DMS153 (cell line): Measurements from ENCODE around the gene TMEM231.
A peak's percentile ranks its signal among the peaks of the same experiment; 100 is the strongest.
"Not testable (repeated sequence)": the region's sequence is repeated elsewhere in the genome, so short reads cannot be mapped to it uniquely, and the experiment has no call there.

ENCODE experiments used
- DNase-seq: peaks from one replicate; lab custom pipeline; 2025; lab: John Stamatoyannopoulos, UW

TMEM231 gene

DNA sequence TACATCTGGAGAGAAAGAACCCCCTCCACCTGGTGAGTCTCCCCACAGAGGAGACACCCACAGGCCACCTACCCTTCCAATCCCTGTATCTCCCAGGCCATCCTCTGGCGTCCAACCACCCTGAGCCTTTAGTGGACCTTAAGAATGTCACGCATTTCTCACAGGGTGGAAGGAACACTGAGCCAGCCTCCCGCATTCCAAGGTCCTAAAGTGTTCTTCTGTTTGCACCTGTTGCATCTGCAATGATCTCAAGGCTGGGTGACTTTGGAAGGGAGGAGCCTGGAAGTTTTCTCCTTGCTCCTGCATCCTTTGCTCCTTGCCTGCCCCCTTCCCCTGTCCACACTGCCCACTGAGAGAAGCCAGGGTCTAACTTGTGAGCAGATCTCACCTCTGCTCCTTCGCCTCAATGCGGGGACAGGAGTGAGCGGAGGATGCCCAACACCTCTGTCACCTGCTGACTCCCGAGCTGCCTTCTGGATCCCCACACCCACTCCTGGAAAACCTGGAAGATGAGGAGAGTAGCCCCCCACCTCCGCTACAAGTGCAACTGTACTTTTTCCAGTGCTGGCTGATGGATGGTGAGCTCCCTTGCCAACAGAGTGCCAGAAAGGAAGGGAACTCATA, 23.8 kb downstream of the TMEM231 start:
- no peak for DNase-seq

GRCh38 chr16:75529959-75530358, 26.1 kb downstream of the TMEM231 start:
- DNase-seq, result no peak

- no peak for DNase-seq
These were observed 26.8 kb downstream of the TMEM231 start for GRCh38 chr16:75529056-75529905.

DNA sequence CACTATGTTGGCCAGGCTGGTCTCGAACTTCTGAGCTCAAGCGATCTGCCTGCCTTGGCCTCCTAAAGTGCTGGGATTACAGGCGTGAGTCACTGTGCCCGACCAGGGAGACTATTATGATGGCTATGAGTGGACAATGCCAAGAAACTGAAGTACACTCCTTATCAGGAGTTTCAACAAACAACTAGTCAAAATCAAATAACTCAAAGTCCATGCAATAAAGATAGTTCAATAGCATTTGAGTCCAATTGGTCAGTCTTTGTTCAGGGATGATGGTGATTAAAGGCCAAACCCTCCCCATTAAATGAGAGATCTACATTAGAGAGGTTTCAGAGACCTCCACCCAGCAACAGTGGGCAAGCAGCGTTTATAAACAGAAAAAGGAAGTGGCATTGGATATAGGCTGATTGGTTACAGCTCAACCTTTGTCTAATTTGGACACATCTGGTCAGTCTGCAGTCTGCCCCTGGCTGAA, 28.2 kb downstream of the TMEM231 start:
- no peak for DNase-seq

DNA sequence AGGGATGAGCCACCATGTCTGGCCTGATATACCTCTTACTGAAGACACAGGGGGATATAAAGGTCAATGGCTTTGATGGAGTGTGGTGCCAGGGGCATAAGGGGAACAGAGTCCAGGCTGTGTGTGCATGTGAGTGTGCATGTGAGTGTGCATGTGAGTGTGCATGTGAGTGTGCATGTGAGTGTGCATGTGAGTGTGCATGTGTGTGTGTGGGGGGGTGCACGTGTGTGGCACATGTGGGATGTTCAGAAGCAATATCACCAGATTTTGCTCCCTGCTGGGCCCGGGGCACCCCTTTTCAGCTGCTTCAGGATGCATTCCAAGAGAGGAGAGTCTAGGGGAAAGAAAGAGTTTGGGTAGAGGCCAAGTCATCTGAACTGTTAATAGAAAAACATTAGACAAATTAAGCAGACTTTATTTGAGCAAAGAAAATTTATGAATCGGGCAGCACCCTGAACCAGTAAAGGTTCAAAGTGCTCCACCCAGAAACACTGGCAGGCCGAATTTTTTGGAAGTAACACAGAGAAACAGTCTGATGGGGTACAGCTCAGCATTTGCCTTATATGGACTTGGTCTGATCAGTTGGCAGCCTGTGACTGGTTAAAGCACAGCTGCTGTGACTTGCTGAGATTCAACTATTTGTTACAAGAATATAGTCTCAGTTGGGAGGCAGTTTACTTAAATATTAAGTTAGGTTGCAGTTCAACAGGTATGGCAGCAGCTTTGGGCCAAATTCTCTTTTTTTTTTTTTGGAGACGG, 29.8 kb downstream of the TMEM231 start:
- no peak for DNase-seq

- DNase-seq, result no peak
These were observed 36.9 kb downstream of the TMEM231 start for GRCh38 chr16:75519175-75519574.

DNA sequence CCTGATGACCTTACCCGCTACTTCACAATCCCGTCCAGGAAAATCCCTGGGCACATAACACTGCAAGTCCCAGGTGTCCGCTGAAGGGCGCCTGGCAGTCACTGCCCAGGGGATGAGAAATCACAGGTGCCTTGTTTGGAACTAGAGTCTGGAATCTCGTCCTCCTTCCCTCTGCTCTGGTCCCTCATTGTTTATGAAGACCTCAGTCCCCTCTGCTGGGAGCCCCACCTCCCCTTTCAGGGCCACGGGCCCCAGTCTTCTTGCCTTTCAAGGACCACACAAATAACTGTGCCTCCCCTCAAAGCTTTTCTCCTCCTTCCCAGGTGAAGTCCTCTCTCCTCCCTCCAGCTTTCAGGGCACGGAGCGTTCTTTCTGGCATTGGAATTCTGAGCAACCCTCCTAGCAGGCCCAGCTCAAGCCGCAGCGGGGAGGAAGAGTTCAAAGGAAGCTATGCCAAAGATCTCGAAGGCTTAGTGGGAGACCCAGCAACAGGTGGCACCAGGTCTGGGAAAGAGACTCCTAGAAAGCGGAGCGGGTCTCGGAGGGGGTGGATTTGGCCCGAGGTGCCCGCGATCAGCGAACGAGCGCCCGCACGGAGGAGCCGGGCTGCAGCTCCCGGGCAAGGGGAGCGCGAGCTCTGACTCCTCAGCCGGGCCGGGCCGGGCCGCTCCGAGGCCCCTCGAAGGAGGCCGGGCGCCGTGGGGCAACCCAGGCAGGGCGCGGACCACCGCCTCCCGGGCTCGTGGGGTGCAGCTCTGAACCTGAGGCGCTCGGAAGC, 39.7 kb downstream of the TMEM231 start:
- DNase-seq, result not testable (repeated sequence)

DNA sequence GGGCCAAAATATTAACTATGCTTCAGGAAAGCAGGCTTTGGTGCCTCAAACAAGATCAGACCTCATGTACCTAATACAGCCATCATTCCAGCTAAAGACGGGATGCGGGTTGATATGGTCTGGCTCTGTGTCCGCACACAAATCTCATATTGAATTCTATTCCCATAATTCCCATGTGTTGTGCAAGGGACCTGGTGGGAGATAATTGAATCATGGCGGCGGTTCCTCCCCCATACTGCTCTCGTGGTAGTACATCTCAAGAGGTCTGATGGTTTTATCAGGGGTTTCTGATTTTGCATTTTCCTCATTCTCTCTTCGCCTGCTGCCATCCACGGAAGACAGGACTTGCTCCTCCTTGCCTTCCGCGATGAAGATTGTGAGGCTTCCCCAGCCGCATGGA, 41.8 kb downstream of the TMEM231 start:
- DNase-seq, result no peak

GRCh38 chr16:75506574-75506973, 49.5 kb downstream of the TMEM231 start:
- peak; percentile 14 for DNase-seq

- DNase-seq, result no peak
These were observed 49.9 kb downstream of the TMEM231 start for GRCh38 chr16:75506107-75506506.

DNA sequence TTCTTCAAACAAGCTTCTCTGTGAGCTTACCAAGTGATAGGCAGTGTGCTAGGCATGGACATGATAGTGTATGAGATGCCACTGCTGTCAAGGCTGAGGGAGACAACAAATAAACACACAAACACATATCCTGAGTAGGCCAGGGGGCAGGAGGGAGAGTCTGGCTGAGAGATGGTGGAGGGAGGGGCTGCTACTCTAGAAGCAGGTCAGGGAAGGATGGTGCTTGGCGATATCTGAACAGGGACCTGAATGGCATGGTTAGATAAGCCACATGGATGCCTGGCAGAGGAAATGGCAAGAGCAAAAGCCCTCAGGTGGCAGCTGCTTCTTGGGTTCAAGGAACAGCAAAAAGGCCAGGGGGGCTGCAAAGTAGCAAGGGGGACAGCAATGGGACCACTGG, 52.3 kb downstream of the TMEM231 start:
- DNase-seq, result no peak

DNA sequence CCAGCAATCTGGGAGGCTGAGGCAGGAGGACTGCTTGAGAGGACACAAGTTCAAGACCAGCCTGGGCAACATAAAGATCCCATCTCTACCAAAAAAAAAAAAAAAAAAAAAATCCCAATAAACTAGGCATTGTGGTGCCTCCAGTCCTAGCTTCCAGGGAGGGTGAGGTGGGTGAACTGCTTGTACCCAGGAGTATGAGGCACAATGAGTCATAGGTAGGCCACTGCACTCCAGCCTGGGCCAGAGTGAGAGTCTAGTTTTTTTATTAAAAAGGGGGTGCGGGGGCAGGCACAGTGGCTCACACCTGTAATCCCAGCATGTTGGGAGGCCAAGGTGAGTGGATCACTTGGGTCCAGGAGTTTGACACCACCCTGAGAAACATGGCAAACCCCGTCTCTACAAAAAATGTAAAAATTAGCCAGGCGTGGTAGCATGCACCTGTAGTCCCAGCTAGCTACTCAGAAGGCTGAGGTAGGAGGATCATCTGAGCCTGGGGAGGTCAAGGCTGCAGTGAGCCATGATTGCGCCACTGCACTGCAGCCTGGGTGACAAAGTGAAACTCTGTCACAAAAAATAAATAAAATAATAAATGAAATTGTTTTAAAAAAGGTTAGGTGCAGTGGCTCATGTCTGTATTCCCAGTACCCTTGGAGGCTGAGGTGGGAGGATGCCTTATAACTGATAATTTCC, 53.0 kb downstream of the TMEM231 start:
- no peak for DNase-seq

GRCh38 chr16:75501820-75502219, 54.2 kb downstream of the TMEM231 start:
- DNase-seq, result not testable (repeated sequence)

DNA sequence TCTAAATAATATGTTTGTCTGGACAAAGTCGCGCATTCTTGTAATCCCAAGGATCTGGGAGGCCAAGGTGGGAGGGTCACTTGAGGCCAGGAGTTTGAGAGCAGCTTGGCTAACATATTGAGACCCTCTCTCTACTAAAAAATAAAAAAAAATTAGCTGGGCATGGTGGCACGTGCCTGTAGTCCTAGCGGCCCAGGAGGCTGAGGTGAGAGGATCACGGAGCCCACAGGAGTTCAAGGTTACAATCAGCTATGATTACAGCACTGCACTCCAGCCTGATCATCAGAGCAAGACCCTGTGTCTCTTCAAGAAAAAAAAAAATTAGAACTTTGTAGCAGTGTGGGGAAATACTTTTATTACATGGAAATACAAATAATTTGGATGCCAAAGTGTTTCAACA, 54.7 kb downstream of the TMEM231 start:
- no peak for DNase-seq

DNA sequence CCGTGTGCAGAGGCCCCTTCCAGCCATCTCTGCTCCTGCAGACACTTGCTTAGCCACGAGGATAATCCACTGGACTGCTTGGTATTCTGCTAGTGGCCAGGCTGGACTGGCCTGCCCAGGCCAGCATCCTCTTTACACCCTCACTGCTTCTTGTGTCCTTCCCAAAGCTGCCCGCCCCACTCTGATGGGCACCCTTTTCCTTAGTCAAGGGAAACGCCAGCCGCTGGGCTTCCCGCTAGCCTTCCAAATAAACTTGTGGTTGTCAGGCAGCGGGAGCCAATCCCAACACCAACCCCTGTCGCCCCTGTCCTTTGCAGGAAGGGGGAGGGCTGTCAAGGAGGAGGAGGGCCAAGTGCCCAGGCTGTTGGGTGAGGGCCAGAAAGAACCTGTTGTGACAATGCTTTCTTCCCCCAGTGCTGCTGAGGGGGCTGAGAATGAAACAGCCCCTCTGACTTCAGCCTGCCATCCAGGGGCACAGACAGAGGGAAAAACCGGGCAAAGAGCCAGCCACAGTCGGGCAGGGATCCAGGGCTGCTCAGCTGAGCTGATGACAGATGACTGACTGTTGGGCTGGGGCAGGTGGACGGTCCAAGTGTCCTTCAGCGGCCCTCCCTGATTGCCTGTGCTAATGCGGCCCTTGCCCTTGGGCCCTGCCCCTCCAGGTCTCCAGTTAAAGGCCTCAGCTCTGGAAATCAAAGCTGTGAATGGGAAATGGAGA, 57.3 kb downstream of the TMEM231 start:
- peak; percentile 11 for DNase-seq

GRCh38 chr16:75497558-75497957, 58.5 kb downstream of the TMEM231 start:
- DNase-seq, result no peak

DNA sequence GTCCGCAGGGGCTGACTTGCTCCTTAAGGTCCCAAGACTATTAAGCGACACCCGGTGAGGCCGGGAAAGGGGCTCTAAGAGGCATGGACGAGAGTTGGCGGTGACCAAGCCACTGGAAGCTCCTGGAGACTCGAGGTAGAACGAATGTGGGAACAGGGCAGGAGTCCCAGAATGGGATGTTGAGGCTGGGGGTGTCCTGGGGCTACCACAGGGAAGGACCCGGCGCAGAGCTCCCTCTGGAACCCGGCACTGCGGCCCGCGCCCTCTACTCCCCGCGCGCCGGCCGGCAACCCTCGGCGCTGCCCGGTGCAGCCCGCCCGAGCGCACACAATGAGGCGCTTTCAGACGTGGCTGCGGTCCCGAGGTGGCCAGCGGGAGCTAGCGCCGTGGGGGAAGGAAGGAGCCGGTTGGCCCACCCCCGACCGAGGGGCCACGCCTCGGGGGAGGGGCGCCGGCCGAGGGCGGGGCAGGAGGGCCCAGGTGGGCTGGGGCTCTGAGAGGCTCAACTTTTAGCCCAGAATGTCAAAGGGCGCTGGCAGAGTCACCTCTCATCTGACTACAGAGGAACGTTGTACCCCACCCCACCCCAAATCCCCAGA, 60.9 kb downstream of the TMEM231 start, which contains the start of gene CHST6:
Gene CHST6 (minus strand): TSS at position 366 of the 599 bp plus-strand sequence. CDS start 15,613 bp downstream, outside the sequence.
- peak; percentile 13 for DNase-seq

DNA sequence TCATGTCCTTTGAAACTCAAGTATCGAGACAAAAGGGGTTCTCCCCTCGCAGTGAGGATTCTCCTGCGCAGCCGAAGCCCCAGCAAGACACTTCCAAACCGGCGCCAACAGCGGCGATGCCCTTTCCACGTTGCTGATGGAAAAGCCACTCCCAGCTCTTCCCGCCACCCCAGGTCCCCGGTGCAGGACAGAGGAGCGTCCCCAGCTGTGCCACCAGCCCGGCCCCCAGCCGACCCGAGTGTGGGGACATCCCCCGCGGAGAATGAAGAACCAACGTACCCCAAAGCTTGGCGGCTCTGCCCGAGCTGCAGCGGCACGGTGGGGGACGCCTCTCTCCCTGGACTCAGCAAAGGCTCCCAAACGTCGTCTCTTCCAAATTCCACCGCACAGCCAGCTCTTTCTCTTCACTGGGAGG, 61.4 kb downstream of the TMEM231 start:
- DNase-seq, result no peak

DNA sequence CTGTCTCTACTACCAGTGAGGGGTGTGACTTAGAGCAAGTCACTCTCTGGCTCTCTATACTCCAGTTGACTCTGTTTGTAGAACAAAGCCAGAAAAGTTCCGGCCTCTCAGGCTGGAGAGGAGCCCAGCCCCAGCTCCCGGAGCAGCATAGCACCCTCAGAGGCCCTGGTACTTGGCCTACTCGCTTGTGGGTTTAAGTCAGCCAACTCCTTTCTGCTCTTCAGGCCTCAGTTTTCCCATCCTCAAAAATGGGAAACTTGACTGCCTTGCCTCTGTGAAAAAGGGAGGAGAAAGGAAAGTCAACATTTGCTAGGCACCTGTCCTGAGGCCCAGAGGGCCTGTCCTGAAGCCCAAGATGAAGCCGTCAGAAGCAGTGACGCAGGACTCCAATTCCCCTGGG, 61.9 kb downstream of the TMEM231 start:
- DNase-seq, result no peak

DNA sequence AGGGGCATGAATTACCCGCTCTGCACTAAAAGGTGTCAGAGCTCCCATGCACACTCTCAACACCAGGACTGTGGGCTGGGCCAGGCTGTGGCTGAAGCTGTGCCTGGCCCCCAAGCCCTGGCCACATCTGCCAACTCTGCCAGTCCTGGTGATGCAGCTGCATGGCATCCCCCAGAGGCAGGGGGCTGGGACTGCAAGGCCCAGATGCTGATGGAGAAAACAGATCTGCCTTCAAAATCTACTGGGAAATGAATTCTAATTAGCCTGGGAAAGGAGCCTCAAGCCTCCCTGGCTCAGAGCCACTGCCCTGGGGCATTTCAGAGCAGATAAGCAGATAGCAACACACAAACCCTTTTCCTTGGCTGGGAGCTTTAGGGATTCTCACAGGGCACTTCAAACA, 64.2 kb downstream of the TMEM231 start:
- DNase-seq, result peak; percentile 57
